CD4-positive, alpha-beta T cell treated with Interferon alpha-2 for 1 hour (primary cell): ENCODE data around the gene GRXCR1.
A peak's percentile ranks its signal among the peaks of the same experiment; 100 is the strongest.

ENCODE experiments used
- DNase-seq, 2 donors: peaks; one replicate each; pipeline ENCODE4 v3.0.0-alpha.2; 2020 to 2022

Gene GRXCR1

GRCh38 chr4:42892413-42892812, at the start of gene GRXCR1:
Gene GRXCR1, plus strand, starts transcription at chr4:42892713. Its CDS starts 554 bp downstream, at chr4:42893267.
- DNase-seq, result no peak

GRCh38 chr4:42843694-42844093, 48.8 kb upstream of the GRXCR1 start:
- DNase-seq, result no peak

- no peak for DNase-seq
These were observed 48.0 kb upstream of the GRXCR1 start for GRCh38 chr4:42844422-42845070.

- no peak for DNase-seq
These were observed 46.9 kb upstream of the GRXCR1 start for GRCh38 chr4:42845586-42845985.

- DNase-seq, result no peak
These were observed 36.7 kb upstream of the GRXCR1 start for GRCh38 chr4:42855779-42856178.

- DNase-seq, result peak; percentile 38 to 63
These were observed 26.8 kb upstream of the GRXCR1 start for GRCh38 chr4:42865572-42866189.

GRCh38 chr4:42871261-42871660, 21.3 kb upstream of the GRXCR1 start:
- DNase-seq, result no peak

- DNase-seq, result no peak
These were observed 20.7 kb upstream of the GRXCR1 start for GRCh38 chr4:42871671-42872290.

- DNase-seq, result no peak
These were observed 13.7 kb upstream of the GRXCR1 start for GRCh38 chr4:42878863-42879262.

- no peak for DNase-seq
These were observed 11.3 kb upstream of the GRXCR1 start for GRCh38 chr4:42881253-42881652.

- DNase-seq, result no peak
These were observed 869 bp upstream of the GRXCR1 start for GRCh38 chr4:42891644-42892043.

- DNase-seq, result no peak
These were observed 2.9 kb downstream of the GRXCR1 start for GRCh38 chr4:42895452-42895851.

- DNase-seq, result no peak
These were observed 12.5 kb downstream of the GRXCR1 start for GRCh38 chr4:42904986-42905385.

- DNase-seq, result no peak
These were observed 13.1 kb downstream of the GRXCR1 start for GRCh38 chr4:42905591-42905990.

GRCh38 chr4:42906341-42906740, 13.8 kb downstream of the GRXCR1 start:
- no peak for DNase-seq

- DNase-seq, result no peak
These were observed 14.6 kb downstream of the GRXCR1 start for GRCh38 chr4:42906891-42907759.

- DNase-seq, result no peak
These were observed 17.9 kb downstream of the GRXCR1 start for GRCh38 chr4:42910459-42910858.

GRCh38 chr4:42914937-42915336, 22.4 kb downstream of the GRXCR1 start:
- DNase-seq, result no peak

- no peak for DNase-seq
These were observed 23.0 kb downstream of the GRXCR1 start for GRCh38 chr4:42915484-42915883.

GRCh38 chr4:42917296-42917695, 24.8 kb downstream of the GRXCR1 start:
- DNase-seq, result no peak

GRCh38 chr4:42923431-42923830, 30.9 kb downstream of the GRXCR1 start:
- no peak for DNase-seq

GRCh38 chr4:42925921-42926320, 33.4 kb downstream of the GRXCR1 start:
- DNase-seq, result no peak

GRCh38 chr4:42927946-42928345, 35.4 kb downstream of the GRXCR1 start:
- DNase-seq, result no peak
